GM19035 (cell line): ENCODE results near the gene RSAD2.
"Not testable (repeated sequence)": the region's sequence is repeated elsewhere in the genome, so short reads cannot be mapped to it uniquely, and the experiment has no call there.

Experiments used
- ATAC-seq: cut with Tn5 transposase; IDR thresholded peaks from one replicate; pipeline ENCODE4 v1.9.1; 2021; ENCODE audit not compliant: unreplicated experiment

RSAD2 gene

GRCh38 chr2:6902581-6902980, 25.0 kb downstream of the RSAD2 start:
- not testable (repeated sequence) for ATAC-seq

GRCh38 chr2:6905668-6906067, 28.1 kb downstream of the RSAD2 start:
- ATAC-seq = no peak

- ATAC-seq = no peak
Measured at GRCh38 chr2:6906165-6906741, 28.7 kb downstream of the RSAD2 start.

- no peak for ATAC-seq
Measured at GRCh38 chr2:6908291-6908690, 30.7 kb downstream of the RSAD2 start.

- ATAC-seq = peak; percentile 99
Measured at GRCh38 chr2:6909431-6910385, 32.1 kb downstream of the RSAD2 start.

GRCh38 chr2:6911721-6912120, 34.1 kb downstream of the RSAD2 start:
- no peak for ATAC-seq

GRCh38 chr2:6913415-6914157, 36.0 kb downstream of the RSAD2 start:
- ATAC-seq = no peak

- no peak for ATAC-seq
Measured at GRCh38 chr2:6914828-6915227, 37.3 kb downstream of the RSAD2 start.

GRCh38 chr2:6915399-6915798, 37.8 kb downstream of the RSAD2 start:
- ATAC-seq = no peak

- no peak for ATAC-seq
Measured at GRCh38 chr2:6916224-6916623, 38.6 kb downstream of the RSAD2 start.

- no peak for ATAC-seq
Measured at GRCh38 chr2:6916736-6917070, 39.1 kb downstream of the RSAD2 start.

- ATAC-seq = peak; percentile 89
Measured at GRCh38 chr2:6917071-6917760, 39.6 kb downstream of the RSAD2 start, which contains the start of gene RNF144A. Gene RNF144A (plus strand): TSS chr2:6917412. CDS start chr2:6996927, 79,515 bp downstream.

GRCh38 chr2:6917761-6918421, 40.3 kb downstream of the RSAD2 start:
- peak; percentile 10 for ATAC-seq

GRCh38 chr2:6919901-6920742, 42.5 kb downstream of the RSAD2 start:
- ATAC-seq = no peak

GRCh38 chr2:6920743-6921064, 43.1 kb downstream of the RSAD2 start:
- ATAC-seq = no peak

- ATAC-seq = no peak
Measured at GRCh38 chr2:6921321-6921922, 43.8 kb downstream of the RSAD2 start.

- no peak for ATAC-seq
Measured at GRCh38 chr2:6922201-6922656, 44.7 kb downstream of the RSAD2 start.

GRCh38 chr2:6923319-6923718, 45.7 kb downstream of the RSAD2 start:
- no peak for ATAC-seq
